Uterus (tissue), 2 donors: ENCODE data around the gene IGF2R.

ENCODE experiments used
- POLR2A ChIP-seq, 2 donors: fragments of 450-650 bp; IDR thresholded peaks; one replicate each; pipeline ENCODE4 v1.6.1; 2016; ENCODE audit warnings: antibody characterized with exemption in 2 of 2, mild to moderate bottlenecking in 1 of 2, moderate library complexity in 1 of 2
- TF ChIP-seq, protein P1 (sequence below), 4 experiments: fragments of 200-600 bp in 2 of 4; fragments of 450-650 bp in 2 of 4; sonication (generic) in 2 of 4; IDR thresholded peaks; one replicate each; pipeline ENCODE4 v1.5.1; 2016 to 2019; ENCODE audit warnings: antibody characterized with exemption in 4 of 4, mild to moderate bottlenecking in 2 of 4, moderate library complexity in 1 of 4

DNA sequence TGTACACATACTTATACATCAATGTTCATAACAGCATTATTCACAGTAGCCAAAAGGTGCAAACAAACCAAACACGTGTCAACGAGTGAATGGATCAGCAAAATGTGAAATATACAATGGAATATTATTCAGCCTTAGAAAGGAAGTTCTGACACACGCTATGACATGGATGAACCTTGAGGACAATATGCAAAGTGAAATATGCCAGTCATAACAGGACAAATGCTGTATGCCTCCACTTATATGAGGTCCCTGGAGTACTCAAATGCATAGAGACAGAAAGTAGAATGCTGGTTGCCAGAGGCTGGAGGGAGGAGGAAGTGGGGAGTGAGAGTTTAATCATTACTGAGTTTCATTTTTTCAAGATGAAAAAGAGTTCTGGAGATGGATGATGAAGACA is 37.8 kb upstream of the IGF2R start:
- TF ChIP-seq, protein P1, sequence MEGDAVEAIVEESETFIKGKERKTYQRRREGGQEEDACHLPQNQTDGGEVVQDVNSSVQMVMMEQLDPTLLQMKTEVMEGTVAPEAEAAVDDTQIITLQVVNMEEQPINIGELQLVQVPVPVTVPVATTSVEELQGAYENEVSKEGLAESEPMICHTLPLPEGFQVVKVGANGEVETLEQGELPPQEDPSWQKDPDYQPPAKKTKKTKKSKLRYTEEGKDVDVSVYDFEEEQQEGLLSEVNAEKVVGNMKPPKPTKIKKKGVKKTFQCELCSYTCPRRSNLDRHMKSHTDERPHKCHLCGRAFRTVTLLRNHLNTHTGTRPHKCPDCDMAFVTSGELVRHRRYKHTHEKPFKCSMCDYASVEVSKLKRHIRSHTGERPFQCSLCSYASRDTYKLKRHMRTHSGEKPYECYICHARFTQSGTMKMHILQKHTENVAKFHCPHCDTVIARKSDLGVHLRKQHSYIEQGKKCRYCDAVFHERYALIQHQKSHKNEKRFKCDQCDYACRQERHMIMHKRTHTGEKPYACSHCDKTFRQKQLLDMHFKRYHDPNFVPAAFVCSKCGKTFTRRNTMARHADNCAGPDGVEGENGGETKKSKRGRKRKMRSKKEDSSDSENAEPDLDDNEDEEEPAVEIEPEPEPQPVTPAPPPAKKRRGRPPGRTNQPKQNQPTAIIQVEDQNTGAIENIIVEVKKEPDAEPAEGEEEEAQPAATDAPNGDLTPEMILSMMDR (IDR thresholded peaks at IDR 0.05) = no peak
- TF ChIP-seq POLR2A (IDR thresholded peaks at IDR 0.05) = no peak
